ENCODE data around the gene TMC2. TPM values are rescaled to one million over a fixed set of nuclear protein-coding genes. Genes with fewer than 3 reads are reported as not detected.

The TMC2 gene
- total RNA-seq, 3 donors from 2014 or later, result 0.15 to 0.96 (median 0.33) TPM

DNA sequence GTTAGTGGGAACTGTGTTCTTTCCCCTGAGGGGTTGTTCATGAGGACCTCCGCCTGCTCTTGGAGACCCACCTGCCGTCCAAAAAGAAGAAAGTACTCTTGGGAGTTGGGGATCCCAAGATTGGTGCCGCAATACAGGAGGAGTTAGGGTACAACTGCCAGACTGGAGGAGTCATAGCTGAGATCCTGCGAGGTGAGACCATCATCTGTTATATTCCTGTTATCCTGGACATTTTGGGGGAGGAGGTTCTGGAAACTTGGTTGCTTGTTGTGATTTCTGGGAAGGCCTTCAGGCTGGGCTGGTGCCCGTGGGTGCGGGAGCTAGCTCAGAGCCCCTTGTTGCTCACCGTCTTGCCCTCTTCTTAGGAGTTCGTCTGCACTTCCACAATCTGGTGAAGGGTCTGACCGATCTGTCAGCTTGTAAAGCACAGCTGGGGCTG is 118.0 kb downstream of the TMC2 start:
- no peak for DNase-seq (ENCODE audit: low spot score in 2 of 2)
- H3K4me3 ChIP-seq, result peak overlapping the region in 1 of 3 donors; percentile 88

GRCh38 chr20:2654831-2655230 is 118.5 kb downstream of the TMC2 start:
- H3K27ac ChIP-seq, result no peak overlapping the region
- intact Hi-C loops (cut with DNase I; ENCODE audit: low total_unique reads), result no loop called here
- DNase-seq (ENCODE audit: low spot score in 2 of 2), result no peak
- peaks cover 14% of the 10 kb centered on the region for H3K36me3 ChIP-seq
- peaks cover 0 to 14% of the 10 kb centered on the region in 2 donors for H3K4me1 ChIP-seq
- TF ChIP-seq, protein P1, sequence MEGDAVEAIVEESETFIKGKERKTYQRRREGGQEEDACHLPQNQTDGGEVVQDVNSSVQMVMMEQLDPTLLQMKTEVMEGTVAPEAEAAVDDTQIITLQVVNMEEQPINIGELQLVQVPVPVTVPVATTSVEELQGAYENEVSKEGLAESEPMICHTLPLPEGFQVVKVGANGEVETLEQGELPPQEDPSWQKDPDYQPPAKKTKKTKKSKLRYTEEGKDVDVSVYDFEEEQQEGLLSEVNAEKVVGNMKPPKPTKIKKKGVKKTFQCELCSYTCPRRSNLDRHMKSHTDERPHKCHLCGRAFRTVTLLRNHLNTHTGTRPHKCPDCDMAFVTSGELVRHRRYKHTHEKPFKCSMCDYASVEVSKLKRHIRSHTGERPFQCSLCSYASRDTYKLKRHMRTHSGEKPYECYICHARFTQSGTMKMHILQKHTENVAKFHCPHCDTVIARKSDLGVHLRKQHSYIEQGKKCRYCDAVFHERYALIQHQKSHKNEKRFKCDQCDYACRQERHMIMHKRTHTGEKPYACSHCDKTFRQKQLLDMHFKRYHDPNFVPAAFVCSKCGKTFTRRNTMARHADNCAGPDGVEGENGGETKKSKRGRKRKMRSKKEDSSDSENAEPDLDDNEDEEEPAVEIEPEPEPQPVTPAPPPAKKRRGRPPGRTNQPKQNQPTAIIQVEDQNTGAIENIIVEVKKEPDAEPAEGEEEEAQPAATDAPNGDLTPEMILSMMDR (IDR thresholded peaks at IDR 0.05), result no peak
- TF ChIP-seq POLR2A (IDR thresholded peaks at IDR 0.05) (no peak), POLR2AphosphoS5 (IDR thresholded peaks at IDR 0.05) (no peak)
- no peaks in the 10 kb centered on the region for H3K27me3 ChIP-seq
- H3K9me3 ChIP-seq, result no peaks in the 10 kb centered on the region
- H3K4me3 ChIP-seq, result peak overlapping the region in 1 of 3 donors; percentile 88

More for the DNA sequence above, 118.0 kb downstream of the TMC2 start:
- intact Hi-C loops (cut with DNase I; ENCODE audit: low total_unique reads), result no loop called here
- H3K9me3 ChIP-seq, result no peaks in the 10 kb centered on the region
- no peak overlapping the region for H3K27ac ChIP-seq
- TF ChIP-seq, protein P1 (IDR thresholded peaks at IDR 0.05), result no peak
- TF ChIP-seq POLR2A (IDR thresholded peaks at IDR 0.05) (no peak), POLR2AphosphoS5 (IDR thresholded peaks at IDR 0.05) (no peak)
- peaks cover 0 to 14% of the 10 kb centered on the region in 2 donors for H3K4me1 ChIP-seq
- no peaks in the 10 kb centered on the region for H3K27me3 ChIP-seq
- H3K36me3 ChIP-seq, result peaks cover 14% of the 10 kb centered on the region

- no peaks in the 10 kb centered on the region for H3K9me3 ChIP-seq
- TF ChIP-seq, protein P1 (IDR thresholded peaks at IDR 0.05), result no peak
- TF ChIP-seq POLR2A (IDR thresholded peaks at IDR 0.05), result no peak
- no peak for TF ChIP-seq POLR2AphosphoS5 (IDR thresholded peaks at IDR 0.05)
- H3K4me3 ChIP-seq, result no peak overlapping the region
- no peak overlapping the region for H3K27ac ChIP-seq
- peaks cover 0 to 14% of the 10 kb centered on the region in 2 donors for H3K4me1 ChIP-seq
- H3K36me3 ChIP-seq, result peaks cover 14% of the 10 kb centered on the region
- no peak for DNase-seq (ENCODE audit: low spot score in 2 of 2)
- intact Hi-C loops (cut with DNase I; ENCODE audit: low total_unique reads), result no loop called here
- H3K27me3 ChIP-seq, result no peaks in the 10 kb centered on the region
Measured at GRCh38 chr20:2655331-2656116, 119.2 kb downstream of the TMC2 start.

DNA sequence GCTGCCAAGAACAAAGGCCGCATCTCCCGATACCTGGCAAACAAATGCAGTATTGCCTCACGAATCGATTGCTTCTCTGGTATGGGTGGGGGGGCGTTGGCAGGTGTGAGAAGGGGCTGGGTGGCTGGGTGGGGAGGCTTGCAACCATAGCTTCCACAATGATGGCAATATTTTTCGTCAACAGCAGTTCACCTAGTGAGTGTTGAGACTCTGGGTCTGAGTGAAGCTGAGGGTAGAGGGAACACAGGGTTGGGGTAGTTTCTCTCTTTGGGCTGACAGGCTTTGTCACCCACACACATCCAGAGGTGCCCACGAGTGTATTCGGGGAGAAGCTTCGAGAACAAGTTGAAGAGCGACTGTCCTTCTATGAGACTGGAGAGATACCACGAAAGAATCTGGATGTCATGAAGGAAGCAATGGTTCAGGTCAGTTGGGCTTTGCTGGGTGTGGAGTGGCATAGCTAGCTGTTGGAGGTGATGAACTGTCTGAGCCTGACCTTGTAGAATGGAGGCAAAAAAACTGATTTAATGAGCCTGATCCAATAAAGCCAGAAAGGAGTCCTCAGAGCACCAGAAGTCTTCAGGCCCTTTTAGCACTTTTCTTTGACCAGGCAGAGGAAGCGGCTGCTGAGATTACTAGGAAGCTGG is 120.2 kb downstream of the TMC2 start:
- Histone ChIP-seq H3K27me3 (no peaks in the 10 kb centered on the region), H3K4me1 (peaks cover 0 to 10% of the 10 kb centered on the region in 2 donors), H3K9me3 (no peaks in the 10 kb centered on the region), H3K36me3 (peaks cover 14% of the 10 kb centered on the region), H3K4me3 (no peak overlapping the region), H3K27ac (no peak overlapping the region)
- DNase-seq (ENCODE audit: low spot score in 2 of 2), result no peak
- TF ChIP-seq, protein P1 (IDR thresholded peaks at IDR 0.05), result no peak
- TF ChIP-seq POLR2A (IDR thresholded peaks at IDR 0.05), result no peak
- no peak for TF ChIP-seq POLR2AphosphoS5 (IDR thresholded peaks at IDR 0.05)
- intact Hi-C loops (cut with DNase I; ENCODE audit: low total_unique reads), result no loop called here

DNA sequence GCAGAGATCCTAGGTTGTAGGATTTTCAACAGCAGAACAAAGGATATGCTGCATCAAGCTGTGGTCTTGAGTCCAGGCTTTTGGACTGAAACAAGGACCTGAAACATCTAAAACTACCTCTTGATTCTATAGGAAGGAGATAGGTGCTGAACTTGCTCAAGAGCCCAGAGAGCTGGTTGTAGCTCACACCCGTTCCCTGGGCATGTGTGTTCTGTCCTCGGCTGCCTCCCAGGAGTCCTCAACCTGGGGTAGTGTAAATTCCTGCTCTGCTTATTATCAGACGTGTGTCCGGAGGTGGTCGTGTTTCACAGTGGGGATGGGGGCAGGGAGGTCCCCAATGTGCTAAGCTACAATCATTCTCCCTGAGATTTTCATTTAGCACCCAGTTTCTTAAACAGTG is 120.9 kb downstream of the TMC2 start:
- DNase-seq (ENCODE audit: low spot score in 2 of 2), result no peak
- Histone ChIP-seq H3K4me3 (no peak overlapping the region), H3K27ac (no peak overlapping the region), H3K9me3 (no peaks in the 10 kb centered on the region), H3K4me1 (peaks cover 0 to 10% of the 10 kb centered on the region in 2 donors), H3K27me3 (no peaks in the 10 kb centered on the region), H3K36me3 (peaks cover 14% of the 10 kb centered on the region)
- TF ChIP-seq POLR2A (IDR thresholded peaks at IDR 0.05), result no peak
- TF ChIP-seq POLR2AphosphoS5 (IDR thresholded peaks at IDR 0.05), result no peak
- TF ChIP-seq, protein P1 (IDR thresholded peaks at IDR 0.05), result no peak
- intact Hi-C loops (cut with DNase I; ENCODE audit: low total_unique reads), result no loop called here

Data from breast epithelium (tissue), 4 donors.